GM21526 (cell line): ENCODE measurements around the gene GPR176.
"Not testable (repeated sequence)": the region's sequence is repeated elsewhere in the genome, so short reads cannot be mapped to it uniquely, and the experiment has no call there.

ENCODE experiments used
- ATAC-seq: cut with Tn5 transposase; IDR thresholded peaks from one replicate; pipeline ENCODE4 v1.9.1; 2021; ENCODE audit warnings: moderate library complexity; ENCODE audit not compliant: unreplicated experiment, low FRiP score

Gene GPR176

DNA sequence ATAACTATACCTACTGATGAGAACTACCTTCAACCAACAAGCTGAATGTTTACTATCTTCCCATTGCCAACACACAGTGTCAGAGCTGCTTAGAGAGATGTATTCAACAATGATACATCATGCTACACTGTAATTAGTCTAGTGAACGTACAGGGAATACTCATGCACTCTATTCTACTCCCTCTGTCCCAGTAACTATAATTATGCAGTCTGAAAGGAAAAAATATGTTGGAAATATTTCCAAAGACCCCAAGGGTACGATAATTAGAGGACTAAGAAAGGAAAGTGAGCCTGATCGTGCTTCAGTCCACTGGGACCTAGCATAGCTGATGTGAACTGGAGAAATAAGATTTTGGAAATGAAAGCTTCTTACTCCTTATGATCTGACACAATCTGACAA is 100.5 kb downstream of the GPR176 start:
- no peak for ATAC-seq

DNA sequence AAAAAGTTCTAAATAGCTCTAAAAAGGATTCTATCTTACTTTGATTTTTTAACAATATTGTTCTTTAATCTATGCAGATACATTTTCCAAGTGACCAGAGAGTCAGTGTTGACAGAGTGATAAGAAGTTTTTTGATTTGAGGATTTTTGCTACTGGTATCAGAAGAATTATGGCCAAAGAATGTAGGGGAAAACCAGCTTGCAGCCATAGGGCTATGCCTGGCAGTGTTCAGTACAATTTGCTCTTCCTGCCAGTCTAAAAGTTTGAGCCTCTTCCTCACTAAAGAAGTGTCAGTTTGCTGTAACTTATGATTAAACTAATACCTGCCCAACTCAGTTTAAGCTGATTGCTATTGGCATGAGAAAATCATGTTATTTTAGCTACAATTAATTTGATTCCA is 102.2 kb downstream of the GPR176 start:
- ATAC-seq = no peak

DNA sequence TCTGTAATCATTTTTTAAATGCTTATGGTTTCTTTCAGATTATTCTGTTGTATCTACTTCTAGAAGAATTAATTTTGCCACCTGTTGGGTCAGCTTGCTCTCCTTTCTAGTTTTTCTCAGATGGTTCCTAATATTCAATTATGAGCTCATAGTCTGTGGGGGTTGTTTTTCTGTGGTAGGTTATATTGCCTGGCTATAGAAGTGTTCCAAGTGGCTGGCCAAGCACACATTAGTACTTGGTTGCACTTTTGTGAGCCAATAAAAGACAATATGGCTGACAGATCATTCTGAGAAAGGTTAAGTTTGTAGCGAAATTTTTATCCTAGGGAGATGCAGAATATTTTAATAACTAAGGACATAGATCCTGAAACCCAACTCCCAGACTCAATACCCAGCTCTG is 105.6 kb downstream of the GPR176 start:
- no peak for ATAC-seq

DNA sequence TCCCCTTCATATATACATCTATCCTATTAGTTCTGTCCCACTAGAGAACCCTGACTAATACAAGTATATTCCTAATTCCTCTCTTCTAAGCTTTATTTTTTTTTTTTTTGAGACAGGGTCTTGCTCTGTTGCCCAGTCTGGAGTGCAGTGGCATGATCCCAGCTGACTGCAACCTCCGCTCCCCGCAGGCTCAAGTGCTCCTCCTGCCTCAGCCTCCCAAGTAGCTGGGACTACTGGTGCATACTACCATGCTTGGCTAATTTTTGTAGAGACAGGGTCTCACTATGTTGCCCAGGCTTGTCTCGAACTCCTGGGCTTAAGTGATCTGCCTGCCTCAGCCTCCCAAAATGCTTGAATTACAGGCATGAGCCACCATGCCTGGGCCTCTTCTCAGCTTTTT is 107.4 kb downstream of the GPR176 start:
- ATAC-seq = not testable (repeated sequence)

DNA sequence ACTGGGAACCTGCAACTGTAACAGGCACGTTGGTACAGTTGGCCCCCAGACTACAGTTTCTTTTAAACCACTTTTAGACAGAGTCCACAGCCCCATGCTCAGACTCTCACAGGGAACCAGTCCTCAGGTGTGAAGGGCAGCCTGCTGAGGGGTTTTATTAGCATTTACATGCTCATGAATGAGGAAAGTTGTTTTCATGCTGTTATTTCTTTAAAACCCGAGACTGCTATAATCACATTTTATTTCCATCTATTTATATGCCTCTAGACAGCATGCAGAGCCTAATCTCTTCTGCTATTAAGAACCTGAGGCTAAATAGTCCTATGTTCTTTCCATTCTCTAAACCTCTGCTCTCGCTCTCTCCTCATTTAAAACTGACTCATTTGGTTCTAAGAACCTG is 111.2 kb downstream of the GPR176 start:
- ATAC-seq = no peak

DNA sequence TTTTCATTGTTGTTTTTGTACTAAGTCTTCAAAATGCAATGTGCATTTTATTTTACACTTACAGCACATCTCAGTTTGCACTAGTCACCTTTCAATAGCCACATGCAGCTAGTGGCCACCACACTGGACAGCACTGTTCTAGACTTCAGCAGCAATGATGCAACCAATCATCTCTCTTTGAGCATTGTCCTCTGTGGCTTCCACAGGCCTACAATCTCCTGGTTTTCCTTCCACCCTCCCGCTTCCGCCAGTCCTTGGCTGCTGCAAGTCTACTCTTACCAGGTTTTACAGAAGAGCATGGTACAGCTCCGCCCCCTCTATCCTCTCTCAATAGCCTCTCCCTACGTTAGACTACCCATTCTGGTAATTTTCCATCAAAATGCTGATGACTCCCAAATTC is 112.3 kb downstream of the GPR176 start:
- ATAC-seq = no peak

DNA sequence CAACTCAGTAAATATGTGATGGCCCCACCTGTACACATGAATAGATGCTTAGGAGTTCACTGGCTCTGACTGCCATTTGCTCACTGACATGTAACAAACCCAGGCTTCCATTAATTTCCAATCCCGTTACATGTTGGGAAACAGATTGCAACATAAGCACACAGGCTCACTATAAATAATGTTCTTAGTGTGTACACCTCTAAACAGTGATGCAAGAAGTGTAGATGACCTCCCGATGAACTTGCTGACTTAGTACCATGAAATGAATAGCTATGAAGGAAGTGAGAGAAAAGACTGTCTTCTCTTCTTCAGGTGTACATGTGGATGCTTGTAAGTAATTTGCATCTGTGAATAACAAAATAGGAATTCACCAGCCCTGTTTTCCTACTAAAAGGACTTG is 116.0 kb downstream of the GPR176 start:
- no peak for ATAC-seq

DNA sequence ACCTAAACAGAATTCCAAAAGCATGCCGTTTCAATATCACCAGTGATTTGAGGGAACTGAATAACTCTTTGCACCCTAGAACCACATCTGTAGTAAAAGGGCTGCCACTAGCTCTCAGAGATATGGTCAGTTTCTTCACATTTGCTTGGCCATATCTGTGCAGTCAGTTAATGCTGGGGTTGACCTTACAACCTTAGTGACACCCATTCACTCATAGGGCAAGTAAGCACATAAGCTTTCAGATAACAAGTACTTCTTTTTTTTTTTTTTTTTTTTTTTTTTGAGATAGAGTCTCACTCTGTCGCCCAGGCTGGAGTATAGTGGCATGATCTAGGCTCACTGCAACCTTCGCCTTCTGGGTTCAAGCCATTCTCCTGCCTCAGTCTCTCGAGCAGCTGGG is 117.0 kb downstream of the GPR176 start:
- no peak for ATAC-seq

DNA sequence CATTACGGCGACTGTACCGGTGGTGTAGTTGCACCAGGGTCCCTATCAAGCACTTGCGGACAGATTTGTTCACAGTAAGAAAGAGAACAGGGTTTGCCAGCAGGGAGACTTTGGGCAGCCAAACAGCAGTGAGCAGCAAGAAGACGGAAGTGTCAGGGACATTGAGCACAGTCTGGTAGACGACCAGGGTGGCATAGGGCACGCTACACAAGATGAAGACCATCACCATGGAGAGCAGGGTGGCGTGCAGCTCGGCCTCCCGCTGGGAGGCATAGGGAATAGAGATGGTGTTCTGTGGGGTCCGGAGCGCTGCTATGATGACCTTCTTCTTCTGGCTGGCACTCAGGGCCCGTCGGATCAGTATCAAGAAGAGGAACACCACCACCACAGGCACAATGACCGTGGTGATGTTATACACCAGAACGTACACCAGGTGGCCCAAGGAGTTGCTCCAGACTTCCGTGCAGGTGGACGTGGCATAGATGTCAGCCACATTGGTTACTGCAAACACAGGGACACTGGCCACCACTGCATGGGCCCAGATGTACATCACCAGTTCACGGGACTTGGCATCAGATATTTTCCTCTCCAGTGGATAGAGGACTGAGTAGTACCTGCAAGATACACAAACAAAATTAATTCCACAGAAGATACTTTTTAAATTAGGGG is 118.3 kb downstream of the GPR176 start:
- peak; percentile 69 for ATAC-seq

DNA sequence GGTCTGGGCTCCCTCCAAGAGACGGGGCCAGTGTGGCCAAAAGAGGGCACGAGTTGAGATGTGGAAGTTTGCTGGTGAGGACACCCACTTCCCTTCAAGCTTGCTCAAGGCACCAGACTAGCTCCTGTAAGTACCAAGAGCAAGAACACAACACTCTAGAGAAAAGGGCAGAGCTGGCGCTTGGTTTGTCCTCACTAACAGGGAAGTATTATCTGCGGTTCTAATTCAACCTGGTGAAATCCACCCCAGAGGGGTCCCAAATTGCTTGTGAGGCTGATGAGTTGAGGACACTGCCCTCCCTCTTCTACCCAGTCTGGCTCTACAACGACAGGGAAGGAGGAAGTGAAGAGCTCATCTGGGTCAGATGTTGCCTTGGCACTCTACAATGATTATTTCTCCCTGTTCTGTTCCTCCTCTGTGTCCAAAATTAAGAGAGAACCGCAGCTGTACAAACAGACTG is 120.5 kb downstream of the GPR176 start:
- no peak for ATAC-seq

DNA sequence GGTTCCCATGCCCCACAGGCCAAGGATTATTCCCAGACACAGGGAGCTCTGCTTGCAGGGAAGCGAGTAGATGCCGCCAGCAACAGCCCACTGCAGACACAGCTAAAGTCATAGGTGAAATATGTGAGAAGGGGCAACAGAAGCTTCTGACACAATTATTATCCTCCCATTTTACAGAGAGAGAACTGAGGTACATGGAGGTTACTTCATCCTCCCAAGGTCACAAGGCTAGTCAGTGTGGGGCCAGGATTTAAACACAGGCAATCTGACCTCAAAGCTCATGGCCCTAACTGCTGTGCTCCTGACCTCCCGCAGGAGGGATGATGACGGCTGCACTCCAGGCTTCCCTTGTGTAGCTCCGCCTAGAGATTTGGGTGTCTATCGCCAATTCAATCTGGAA is 121.7 kb downstream of the GPR176 start:
- no peak for ATAC-seq

DNA sequence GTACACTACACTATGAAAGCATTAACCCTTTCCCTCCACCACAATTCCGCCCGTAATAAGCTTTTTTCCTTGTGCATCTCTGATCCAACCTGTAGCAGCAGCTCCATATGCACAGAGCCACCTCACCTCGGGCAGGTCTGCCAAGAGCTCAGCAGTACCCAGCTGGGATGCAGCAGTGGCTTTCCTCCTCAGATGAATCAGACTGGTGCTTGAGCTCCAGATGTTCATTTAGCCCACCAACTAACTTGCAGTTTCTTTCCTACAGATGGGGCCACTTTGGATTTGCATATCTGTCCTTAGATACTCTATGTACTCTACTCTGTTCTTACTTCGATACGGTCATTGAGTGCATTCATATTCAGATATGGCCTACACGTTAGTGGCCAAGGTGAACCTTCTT is 122.7 kb downstream of the GPR176 start:
- no peak for ATAC-seq

DNA sequence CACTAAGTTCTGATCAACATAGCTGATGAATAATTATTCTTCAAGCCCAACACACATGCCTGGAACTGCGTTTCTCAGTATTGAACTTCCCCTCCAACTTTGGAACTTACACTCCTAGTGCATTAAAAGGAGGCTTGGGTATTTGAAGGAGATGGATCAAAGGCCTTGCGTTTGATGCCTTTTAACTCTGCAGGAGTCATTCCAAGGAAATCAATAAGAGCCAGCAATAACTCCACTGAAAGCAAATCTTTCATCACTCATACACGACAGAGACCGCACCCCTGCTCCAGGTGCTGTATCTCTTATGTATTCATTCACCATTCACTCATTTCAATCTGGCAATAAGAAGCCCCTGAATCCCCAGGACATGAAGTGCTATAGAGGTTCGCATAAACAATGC is 123.5 kb downstream of the GPR176 start:
- no peak for ATAC-seq

DNA sequence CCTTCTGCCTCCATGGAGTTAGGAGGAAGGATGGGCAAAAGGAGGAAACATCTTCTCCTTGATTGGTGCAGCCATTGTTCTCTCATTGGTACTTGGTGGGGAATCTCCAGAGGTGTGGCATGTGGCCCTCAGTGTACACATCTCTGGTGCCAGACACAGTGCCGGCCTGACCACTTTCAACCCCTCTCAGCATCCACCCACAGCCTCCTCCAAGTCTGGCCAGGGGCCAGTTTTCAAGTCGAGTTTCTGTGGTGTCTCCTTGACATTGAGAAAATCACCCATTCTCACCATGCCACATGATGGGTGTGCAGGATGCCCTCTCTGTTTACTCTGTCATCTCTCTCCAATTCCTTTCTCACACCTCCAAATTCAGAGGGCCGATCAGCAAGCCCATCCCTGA is 124.6 kb downstream of the GPR176 start:
- no peak for ATAC-seq

DNA sequence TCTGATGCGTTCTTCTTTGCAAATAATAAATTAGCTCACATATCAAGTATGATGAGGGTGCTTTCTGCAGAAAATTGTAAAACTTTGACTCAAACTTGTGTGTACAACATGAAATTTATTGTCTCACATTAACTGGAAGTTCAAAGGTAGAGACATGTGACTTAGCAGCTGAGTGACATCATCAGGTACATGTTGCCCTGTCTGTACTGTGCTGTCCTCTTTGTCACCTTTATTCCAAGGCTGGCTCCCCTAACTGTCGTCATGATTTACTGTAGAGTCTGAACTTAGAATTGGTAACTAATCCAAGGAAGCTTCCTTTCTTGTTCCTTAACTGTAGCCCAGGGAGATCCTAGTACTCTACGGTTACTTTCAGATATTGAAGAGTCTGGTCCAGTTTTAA is 125.1 kb downstream of the GPR176 start:
- ATAC-seq = no peak

DNA sequence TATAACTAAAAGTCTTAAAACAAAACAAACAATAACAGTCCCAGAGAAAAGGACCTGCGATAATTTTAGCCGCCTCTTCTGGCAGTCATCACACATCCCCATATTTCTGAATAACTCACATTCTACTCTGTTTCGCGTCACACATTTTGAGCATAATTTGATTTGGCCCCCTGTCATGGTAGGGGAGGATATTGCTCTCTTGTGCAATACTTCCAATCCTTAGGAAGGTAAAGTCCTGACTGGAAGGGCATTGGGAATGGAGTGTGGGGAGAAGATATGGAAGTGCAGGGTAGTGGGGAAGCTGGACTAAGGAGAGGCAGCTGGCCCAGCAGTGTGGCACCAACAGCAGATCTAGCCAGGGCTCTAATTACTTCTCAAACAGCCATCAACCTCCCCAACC is 126.1 kb downstream of the GPR176 start:
- ATAC-seq = no peak

DNA sequence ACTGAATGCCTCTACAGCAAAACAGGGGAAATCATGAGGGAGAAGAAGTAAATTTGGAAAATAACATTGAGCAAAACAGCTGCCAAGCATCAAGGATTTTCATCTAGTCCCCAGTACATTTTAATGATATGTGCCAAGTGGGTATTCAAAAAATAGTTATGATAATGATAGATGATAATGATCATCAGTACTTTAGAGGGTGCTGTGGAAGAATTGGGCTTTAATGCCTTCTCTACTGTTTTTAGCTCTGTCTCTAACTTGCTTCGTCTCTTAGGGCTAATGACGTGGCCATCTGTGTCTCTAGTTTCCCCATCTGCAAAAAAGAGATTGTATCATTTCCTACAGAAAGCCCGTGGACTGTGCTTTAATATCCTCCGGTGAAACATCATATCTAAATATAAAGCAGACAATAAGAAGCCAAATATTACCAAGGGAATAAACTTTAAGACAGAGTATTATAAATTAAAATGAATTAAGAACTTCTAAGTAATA is 127.2 kb downstream of the GPR176 start:
- ATAC-seq = no peak

DNA sequence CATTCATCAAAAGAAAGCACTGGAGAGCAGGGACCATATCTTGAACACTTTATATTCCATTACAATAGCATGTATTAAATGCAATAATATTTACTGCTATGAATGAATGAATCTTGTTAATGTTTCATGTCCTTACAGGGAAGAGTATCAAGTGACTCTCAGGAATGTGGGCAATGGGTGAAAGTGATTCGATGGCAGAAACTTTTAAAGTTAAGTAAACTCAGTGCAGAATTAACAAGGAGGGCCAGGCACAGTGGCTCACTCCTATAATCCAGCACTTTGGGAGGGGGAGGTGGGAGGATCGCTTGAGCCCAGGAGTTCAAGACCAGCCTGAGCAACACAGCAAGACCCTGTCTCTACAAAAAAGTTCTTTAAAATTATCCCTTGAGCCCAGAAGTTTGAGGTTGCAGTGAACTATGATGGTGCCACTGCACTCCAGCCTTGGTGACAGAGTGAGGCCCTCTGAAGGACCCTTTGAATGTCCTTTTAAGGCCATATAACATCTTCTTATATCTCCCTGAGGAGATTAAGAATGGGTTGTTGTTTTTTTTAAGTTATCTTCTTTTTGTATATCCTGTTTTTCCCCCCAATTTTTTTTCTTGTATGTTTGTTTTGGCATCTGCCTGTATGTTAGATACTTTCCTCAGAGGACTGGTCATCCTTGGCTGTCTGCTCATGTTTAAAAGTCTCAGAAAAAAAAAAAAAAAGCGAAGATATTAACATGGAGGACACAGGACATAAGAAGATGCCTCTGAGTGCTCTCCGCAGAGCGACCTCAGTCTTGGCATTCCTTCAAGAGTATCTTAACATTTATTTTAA is 127.8 kb downstream of the GPR176 start:
- no peak for ATAC-seq

DNA sequence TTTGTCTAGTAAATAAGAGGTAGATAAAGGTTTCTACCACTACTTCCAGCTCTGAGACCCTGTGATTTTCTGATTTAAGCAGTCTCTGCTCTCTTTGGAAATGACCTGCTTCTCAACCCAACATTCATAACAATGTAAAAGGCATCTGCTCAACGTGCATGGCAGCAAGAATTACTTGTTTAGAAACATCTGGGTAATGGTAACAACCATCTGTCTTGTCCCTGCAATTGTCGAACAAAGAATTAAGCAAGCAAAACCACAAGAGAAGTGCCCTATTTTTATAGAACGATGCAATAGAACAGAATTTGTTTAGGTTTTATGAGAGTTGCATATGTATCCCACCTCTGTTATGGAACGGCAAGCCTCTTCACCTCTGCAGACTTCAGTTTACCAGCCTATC is 130.3 kb downstream of the GPR176 start:
- ATAC-seq = no peak

DNA sequence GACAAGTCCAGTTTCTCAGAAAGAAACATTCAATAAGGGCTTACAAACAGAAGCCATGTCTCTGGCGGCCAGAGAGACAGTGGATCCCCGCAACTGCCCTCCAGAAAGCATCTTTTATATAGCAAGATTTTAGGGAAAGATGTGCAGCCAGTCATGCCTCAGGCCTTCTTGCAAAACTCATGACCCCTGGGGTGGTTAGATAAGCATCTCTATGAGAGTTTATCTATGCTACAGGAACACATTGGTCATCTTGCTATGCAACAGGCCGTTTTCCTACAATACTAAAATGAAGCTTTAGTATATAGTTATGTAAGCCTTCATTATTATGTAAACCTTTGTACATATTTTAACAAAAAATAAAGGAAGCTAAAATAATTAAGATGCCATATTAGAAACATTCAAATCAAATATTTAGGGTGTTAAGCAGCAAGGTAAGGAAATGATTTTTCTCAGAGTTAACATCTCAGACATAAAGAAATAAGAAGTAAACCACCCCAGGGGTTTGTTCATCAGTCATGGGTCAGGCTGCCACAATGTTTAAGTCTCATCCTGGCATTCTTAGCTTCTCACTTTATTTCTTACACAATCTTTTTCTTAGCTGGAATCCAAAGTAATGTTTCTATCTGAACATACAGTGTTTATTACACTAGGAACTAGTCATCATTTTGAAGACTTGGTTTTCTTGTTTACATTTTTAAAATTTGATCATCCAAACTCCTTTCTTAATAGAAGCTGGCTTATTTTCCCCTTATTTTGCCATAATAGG is 131.1 kb downstream of the GPR176 start:
- ATAC-seq = no peak

DNA sequence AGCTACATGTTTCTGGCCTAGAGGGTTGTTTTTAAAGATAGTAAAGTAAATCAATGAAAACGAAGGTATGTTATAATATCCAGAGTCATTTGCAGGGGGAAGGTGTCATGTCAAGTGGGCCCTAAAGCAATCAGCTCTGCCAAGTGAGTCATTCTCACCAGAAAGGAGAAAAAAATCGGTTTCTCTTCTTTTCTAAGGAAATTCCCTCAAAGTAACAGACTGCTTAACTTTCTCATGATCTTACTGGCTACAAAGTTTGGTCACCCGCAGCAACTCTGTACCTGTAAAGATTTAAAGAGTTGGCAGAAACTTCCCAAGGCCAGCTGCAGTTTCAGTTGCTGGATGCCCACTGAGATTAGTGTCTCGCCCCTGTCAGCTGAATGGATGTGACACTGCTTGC is 132.0 kb downstream of the GPR176 start:
- no peak for ATAC-seq
